HG02884 (cell line): ENCODE data around the gene BAZ1A.
"Not testable (repeated sequence)": the region's sequence is repeated elsewhere in the genome, so short reads cannot be mapped to it uniquely, and the experiment has no call there.

Source experiments
- ATAC-seq: cut with Tn5 transposase; IDR thresholded peaks from one replicate; pipeline ENCODE4 v1.9.1; 2021; ENCODE audit warnings: mild to moderate bottlenecking, moderate library complexity; ENCODE audit not compliant: unreplicated experiment

The BAZ1A gene

GRCh38 chr14:34857689-34858449 is 17.3 kb downstream of the BAZ1A start:
- ATAC-seq = no peak

GRCh38 chr14:34853041-34853440 is 22.1 kb downstream of the BAZ1A start:
- no peak for ATAC-seq

DNA sequence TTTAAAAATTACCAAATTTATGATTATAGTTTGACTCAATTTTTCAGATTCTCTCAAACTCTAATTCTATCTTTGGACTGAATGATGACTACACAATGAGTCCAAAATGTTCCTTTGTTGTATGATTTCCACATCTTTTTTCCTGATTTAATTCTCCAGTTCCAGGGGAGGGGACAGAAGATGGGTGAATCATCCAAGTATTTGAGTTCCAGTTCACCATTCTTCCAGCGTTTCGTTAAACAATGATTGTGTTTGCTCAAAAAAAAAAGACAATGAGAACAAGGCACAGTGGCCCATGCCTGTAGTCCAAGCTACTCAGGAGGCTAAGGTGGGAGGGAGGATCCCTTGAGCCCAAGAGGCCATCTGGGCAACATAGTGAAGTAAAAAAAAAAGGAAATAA is 23.8 kb downstream of the BAZ1A start:
- ATAC-seq = no peak

DNA sequence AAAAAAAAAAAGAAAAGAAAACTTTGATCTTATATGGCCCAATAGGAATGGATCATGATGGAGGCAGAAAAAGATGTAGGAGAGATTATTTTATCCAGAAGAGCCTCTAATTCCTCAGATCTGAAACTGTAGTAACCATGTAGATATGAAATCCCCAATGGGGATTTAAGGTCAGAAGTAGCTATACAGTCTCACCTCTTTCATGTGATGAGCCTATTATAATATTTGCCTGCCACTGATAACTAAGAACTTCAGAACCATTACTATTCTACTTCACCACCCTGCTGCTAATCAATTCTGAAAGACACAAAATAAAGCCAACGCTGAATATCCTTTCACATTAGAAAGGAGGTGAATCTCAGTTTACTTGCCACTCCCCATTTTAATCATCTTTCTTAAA is 29.3 kb downstream of the BAZ1A start:
- ATAC-seq = no peak

GRCh38 chr14:34843011-34843554 is 32.1 kb downstream of the BAZ1A start:
- no peak for ATAC-seq

GRCh38 chr14:34837801-34838322 is 37.3 kb downstream of the BAZ1A start:
- ATAC-seq = no peak

DNA sequence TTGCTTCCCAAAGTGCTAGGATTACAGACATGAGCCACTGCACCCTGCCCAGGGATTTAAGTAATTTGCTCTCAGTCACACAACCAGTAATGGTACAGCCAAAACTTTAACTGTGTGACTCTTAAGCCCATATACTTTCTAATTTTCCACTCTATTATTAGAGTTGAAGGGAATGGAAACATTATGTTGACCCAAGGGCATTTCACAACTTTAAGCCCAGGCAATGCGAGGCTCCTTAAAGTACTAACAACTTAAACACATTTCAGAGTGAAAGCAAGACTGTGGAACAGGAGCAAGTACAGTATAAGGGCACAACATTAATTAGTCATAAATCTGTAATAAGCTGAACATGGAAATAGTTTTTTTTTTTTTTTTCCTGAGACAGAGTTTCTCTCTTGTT is 39.8 kb downstream of the BAZ1A start:
- no peak for ATAC-seq

DNA sequence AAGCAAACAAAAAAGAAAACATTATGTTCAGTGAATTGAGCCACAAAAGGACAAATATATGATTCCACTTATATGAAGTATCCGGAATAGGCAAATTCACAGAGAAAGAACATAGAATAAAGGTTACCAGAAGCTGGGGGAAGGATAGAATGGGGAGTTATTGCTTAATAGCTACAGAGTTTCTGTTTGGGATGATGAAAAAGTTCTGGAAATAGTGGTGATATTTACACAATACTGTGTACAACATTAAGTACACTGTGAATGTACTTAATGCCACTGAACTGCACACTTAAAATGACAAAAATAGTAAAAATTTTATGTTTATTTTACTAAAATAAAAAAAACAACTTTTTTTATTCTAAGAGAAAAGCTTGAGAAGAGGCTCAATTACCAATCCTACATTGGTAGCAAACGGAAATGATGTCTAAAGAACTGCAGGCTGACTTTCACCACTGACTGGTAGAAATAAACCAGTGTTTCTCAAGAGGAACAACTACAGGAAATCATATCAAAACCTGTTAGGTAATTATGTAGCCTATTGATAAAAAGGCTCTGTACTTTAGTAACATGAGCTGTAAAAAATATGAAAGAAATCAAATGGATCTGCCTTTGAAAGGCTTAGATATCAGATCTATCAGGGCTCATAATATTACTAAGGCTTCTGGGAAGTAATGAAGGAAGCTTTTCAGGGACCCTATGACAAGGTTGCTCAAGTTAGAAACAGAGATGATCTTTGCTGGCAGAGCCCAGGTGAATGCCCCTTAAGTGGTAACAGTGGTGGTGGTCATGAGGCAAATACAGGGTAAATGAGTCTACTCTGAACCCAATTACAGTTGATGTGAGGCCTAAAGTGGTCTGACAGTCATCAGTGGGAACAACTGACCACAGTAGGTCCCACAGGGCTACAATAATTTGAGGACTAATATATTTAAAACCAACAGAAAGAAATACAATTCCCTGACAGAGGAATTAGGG is 41.3 kb downstream of the BAZ1A start:
- no peak for ATAC-seq

GRCh38 chr14:34826661-34827060 is 48.5 kb downstream of the BAZ1A start:
- ATAC-seq = no peak

- ATAC-seq = no peak
These were observed 50.3 kb downstream of the BAZ1A start for GRCh38 chr14:34824826-34825225.

GRCh38 chr14:34824256-34824655 is 50.9 kb downstream of the BAZ1A start:
- no peak for ATAC-seq

- no peak for ATAC-seq
These were observed 57.4 kb downstream of the BAZ1A start for GRCh38 chr14:34817768-34818167.

GRCh38 chr14:34810028-34810427 is 65.1 kb downstream of the BAZ1A start:
- ATAC-seq = no peak

- ATAC-seq = no peak
These were observed 68.9 kb downstream of the BAZ1A start for GRCh38 chr14:34806257-34806656.

DNA sequence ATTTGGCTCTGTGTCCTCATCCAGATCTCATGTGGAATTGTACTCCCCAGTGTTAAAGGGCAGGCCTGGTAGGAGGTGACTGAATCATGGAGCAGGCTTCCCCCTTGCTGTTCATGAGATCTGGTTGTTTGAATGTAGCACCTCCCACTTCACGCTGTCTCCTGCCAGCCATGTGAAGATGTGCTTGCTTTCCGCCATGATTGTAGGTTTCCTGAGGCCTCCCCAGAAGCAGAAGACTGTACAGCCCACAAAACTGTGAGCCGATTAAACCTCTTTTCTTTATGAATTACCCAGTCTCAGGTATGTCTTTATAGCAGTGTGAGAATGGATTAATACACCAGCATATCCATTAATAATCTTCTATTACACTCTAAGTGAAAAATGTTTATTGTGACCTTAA is 70.2 kb downstream of the BAZ1A start:
- ATAC-seq = no peak

- not testable (repeated sequence) for ATAC-seq
These were observed 76.3 kb downstream of the BAZ1A start for GRCh38 chr14:34798861-34799260.

DNA sequence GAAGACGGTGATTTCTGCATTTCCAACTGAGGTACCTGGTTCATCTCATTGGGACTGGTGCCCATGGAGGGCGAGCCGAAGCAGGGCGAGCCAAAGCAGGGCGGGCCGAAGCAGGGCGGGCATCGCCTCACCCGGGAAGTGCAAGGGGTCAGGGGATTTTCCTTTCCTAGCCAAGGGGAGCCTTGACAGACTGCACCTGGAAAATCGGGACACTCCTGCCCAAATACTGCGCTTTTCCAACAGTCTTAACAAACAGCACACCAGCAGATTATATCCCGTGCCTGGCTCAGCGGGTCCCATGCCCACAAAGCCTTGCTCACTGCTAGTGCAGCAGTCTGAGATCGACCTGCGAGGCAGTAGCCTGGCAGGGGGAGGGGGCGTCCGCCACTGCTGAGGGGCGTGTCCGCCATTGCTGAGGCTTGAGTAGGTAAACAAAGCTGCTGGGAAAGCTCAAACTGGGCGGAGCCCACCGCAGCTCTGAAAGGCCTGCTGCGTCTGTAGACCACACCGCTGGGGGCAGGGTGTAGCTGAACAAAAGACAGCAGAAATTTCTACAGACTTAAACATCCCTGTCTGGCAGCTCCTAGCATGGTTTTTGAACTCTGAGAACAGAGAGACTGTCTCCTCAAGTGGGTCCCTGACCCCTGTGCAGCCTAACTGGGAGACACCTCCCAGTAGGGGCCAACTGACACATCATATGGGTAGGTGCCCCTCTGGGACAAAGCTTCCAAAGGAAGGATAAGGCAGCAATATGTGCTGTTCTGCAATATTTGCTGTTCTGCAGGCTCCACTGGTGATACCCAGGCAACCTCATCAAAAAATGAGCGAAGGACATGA is 77.2 kb downstream of the BAZ1A start:
- ATAC-seq = no peak

- ATAC-seq = no peak
These were observed 78.3 kb downstream of the BAZ1A start for GRCh38 chr14:34796902-34797301.

DNA sequence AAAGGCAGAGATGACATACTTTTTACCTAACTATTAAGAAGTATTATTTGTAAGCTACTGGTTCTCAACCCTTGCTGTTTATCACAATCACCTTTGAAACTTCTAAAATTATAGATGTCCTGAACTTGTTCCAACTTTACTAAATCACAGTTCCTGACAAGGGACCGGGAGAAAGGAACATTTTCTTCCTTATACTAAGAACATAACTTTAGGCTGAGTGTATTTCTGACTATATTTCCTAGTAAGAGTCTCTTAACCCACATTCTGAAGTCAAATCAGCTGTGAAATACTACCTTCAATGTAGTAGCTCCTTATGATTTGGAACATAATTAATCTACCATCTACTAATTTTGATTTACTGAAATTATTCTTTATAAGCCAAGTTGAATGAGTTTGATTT is 80.2 kb downstream of the BAZ1A start:
- no peak for ATAC-seq

- no peak for ATAC-seq
These were observed 80.9 kb downstream of the BAZ1A start for GRCh38 chr14:34794217-34794616.

DNA sequence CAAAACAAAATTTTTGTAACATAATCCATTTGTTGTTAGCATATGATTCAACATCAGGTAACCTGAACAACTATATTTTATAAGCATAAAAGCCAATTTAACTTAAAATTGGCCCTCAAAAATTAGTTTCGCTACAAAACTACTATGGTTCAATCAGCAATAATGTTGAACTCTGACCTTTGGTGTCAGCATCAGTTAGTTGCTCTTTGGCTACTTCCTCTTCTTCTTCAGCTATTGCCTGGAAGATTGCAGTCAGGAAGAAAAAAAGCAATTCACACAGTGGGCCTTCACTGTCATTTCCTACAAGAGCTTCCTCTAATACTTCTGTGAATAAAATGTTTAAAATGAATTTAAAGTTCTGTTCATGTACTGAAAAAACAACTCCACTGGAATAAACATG is 82.6 kb downstream of the BAZ1A start:
- ATAC-seq = no peak
